ENCODE results near the gene FHOD3.

The FHOD3 gene

GRCh38 chr18:36296650-36297416 is 680 bp upstream of the FHOD3 start:
- DNase-seq = peak; percentile 67 to 68

- DNase-seq = no peak
Measured at GRCh38 chr18:36298126-36298741, 721 bp downstream of the FHOD3 start.

- DNase-seq = no peak
Measured at GRCh38 chr18:36299015-36299414, 1.5 kb downstream of the FHOD3 start.

- DNase-seq = no peak
Measured at GRCh38 chr18:36300211-36300610, 2.7 kb downstream of the FHOD3 start.

GRCh38 chr18:36301884-36302283 is 4.4 kb downstream of the FHOD3 start:
- DNase-seq = no peak

GRCh38 chr18:36302676-36303075 is 5.2 kb downstream of the FHOD3 start:
- no peak for DNase-seq

GRCh38 chr18:36303211-36303844 is 5.8 kb downstream of the FHOD3 start:
- no peak for DNase-seq

GRCh38 chr18:36304723-36305122 is 7.2 kb downstream of the FHOD3 start:
- DNase-seq = no peak

GRCh38 chr18:36305375-36305774 is 7.9 kb downstream of the FHOD3 start:
- no peak for DNase-seq

- DNase-seq = no peak
Measured at GRCh38 chr18:36307513-36307912, 10.0 kb downstream of the FHOD3 start.

GRCh38 chr18:36308711-36309435 is 11.4 kb downstream of the FHOD3 start:
- DNase-seq = no peak

- DNase-seq = no peak
Measured at GRCh38 chr18:36309436-36310391, 12.2 kb downstream of the FHOD3 start.

GRCh38 chr18:36311026-36311570 is 13.6 kb downstream of the FHOD3 start:
- no peak for DNase-seq

- no peak for DNase-seq
Measured at GRCh38 chr18:36312806-36313395, 15.4 kb downstream of the FHOD3 start.

GRCh38 chr18:36314098-36314497 is 16.6 kb downstream of the FHOD3 start:
- DNase-seq = no peak

- no peak for DNase-seq
Measured at GRCh38 chr18:36314754-36315153, 17.2 kb downstream of the FHOD3 start.

- DNase-seq = no peak
Measured at GRCh38 chr18:36315736-36316135, 18.2 kb downstream of the FHOD3 start.

GRCh38 chr18:36316246-36316645 is 18.7 kb downstream of the FHOD3 start:
- no peak for DNase-seq

- no peak for DNase-seq
Measured at GRCh38 chr18:36321658-36322407, 24.3 kb downstream of the FHOD3 start.

- no peak for DNase-seq
Measured at GRCh38 chr18:36322408-36322728, 24.9 kb downstream of the FHOD3 start.

- no peak for DNase-seq
Measured at GRCh38 chr18:36322734-36323133, 25.2 kb downstream of the FHOD3 start.
